T47D (cell line): ENCODE results near the gene MATR3.

ENCODE experiments used
- DNase-seq, 2 experiments: peaks; one replicate each; pipeline versions ENCODE4 v3.0.0 to v3.0.0-alpha.2; 2011 to 2012; ENCODE audit warnings: low read depth in 1 of 2, low spot score in 1 of 2
- JUND ChIP-seq: IDR thresholded peaks from 2 replicates; pipeline ENCODE4 v1.6.1; 2012; ENCODE audit warnings: low read depth
- in situ Hi-C: cut with HindIII; loops from 2 replicates; pipeline ENCODE4 v1.10.0; 2016; ENCODE audit warnings: low sequenced_read_pairs, low pct_unique_long_range_greater_than_20kb

The MATR3 gene

GRCh38 chr5:139358064-139358463 is 64.5 kb downstream of the MATR3 start:
- DNase-seq = no peak
- in situ Hi-C loops = no loop called here
- no peak for TF ChIP-seq JUND

- no peak for TF ChIP-seq JUND
- in situ Hi-C loops = no loop called here
- DNase-seq = no peak
Observed at GRCh38 chr5:139360384-139360783, 66.8 kb downstream of the MATR3 start.

DNA sequence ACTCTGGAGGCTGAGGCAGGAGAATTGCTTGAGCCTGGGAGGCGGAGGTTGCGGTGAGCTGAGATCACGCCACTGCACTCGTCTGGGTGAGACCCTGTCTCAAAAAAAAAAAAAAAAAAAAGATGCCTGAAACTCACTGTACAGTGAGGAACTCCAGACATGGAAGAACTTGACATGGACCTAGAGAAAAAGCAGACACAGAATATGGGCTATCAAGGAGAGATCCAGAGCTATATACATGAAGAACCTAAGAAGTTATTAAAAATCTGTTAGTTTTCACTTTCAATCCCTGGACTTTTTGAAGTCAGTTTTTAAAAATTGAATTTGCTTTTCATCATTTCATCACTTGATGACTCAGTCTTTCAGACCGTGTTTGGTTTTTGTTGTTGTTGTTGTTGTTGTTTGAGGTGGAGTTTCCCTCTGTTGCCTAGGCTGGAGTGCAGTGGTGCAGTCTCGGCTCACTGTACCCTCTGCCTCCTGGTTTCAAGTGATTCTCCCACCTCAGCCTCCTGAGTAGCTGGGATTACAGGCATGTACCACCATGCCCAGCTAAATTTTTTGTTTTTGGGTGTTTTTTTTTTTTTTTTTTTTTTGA is 68.4 kb downstream of the MATR3 start:
- in situ Hi-C loops = no loop called here
- no peak for TF ChIP-seq JUND
- DNase-seq = no peak

- no peak for DNase-seq
- TF ChIP-seq JUND = no peak
- in situ Hi-C loops = no loop called here
Observed at GRCh38 chr5:139363937-139364336, 70.4 kb downstream of the MATR3 start.

GRCh38 chr5:139364466-139364865 is 70.9 kb downstream of the MATR3 start:
- TF ChIP-seq JUND = no peak
- in situ Hi-C loops = no loop called here
- no peak for DNase-seq

GRCh38 chr5:139368613-139369012 is 75.1 kb downstream of the MATR3 start:
- no peak for TF ChIP-seq JUND
- no peak for DNase-seq
- in situ Hi-C loops = no loop called here

DNA sequence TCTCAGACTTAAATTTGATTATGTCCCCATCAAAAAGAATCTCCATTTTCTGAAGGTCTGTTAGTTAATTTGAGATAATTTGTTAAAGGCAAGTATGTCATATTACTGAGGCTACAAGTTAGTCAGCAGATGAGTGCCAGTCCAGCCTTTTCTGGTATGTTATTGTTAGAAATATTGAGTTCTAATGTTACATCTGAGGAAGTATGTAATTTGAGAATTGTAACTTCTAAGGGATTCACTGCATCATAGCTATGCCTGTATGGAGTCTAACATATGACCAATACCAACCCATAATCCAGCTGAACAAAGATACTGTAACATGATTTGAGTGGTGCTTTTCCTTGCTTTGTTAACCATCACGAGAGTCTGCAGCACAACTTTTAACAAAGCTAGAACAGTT is 75.6 kb downstream of the MATR3 start:
- TF ChIP-seq JUND = no peak
- in situ Hi-C loops = no loop called here
- DNase-seq = no peak

GRCh38 chr5:139371482-139372435 is 78.2 kb downstream of the MATR3 start:
- in situ Hi-C loops = no loop called here
- TF ChIP-seq JUND = no peak
- DNase-seq = no peak

DNA sequence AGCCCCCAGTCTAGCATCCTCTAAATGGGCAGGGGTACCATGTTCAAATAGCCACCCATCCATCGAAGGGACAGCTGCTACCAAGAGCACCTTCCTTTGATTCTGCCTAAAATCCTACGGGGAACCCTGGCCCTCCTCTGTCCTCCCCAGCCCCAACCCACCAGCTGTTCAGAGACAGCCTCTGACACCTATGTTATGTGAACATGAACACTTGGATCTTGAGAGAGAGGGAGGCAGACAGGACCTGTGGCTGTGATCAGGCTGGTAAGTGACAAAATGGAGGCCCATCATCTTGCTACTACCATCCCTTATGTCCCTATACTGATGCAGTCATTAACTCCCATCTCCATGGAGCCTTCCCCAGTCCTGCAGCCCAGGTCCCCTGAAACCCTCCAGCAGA is 81.4 kb downstream of the MATR3 start:
- no peak for DNase-seq
- TF ChIP-seq JUND = no peak
- in situ Hi-C loops = no loop called here

GRCh38 chr5:139376364-139376763 is 82.8 kb downstream of the MATR3 start:
- in situ Hi-C loops = no loop called here

GRCh38 chr5:139377226-139377625 is 83.7 kb downstream of the MATR3 start:
- DNase-seq = no peak
- no peak for TF ChIP-seq JUND
- in situ Hi-C loops = no loop called here

More at GRCh38 chr5:139376364-139376763, 82.8 kb downstream of the MATR3 start:
- no peak for DNase-seq
- TF ChIP-seq JUND = no peak

- no peak for TF ChIP-seq JUND
- DNase-seq = no peak
- in situ Hi-C loops = no loop called here
Observed at GRCh38 chr5:139378101-139378825, 84.7 kb downstream of the MATR3 start.

DNA sequence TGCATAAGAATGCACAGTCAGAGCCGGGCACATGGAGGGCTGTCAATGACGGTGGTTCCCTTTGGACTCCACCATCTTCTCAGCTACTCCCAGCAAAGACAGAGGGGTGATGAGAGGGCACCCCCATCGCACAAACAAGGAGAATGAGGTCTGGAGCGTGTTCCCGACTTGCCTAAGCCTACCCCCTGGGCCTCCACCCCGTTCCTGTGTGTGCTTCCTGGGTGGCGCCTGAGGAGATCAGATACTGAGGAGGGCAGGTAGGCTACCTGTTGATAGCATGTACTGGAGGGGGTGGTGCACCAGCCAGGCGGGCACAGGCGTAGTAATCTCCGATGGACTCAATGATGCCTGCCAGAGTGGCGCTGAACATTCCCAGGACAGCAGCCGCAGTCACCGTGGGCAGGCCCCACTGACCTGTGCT is 85.4 kb downstream of the MATR3 start:
- TF ChIP-seq JUND = no peak
- in situ Hi-C loops = no loop called here
- DNase-seq = no peak
